HepG2 (cell line): ENCODE data around the gene PXYLP1. TPM values are rescaled to one million over a fixed set of nuclear protein-coding genes. Genes with fewer than 3 reads are reported as not detected.

Experiments
- BCL6 ChIP-seq: IDR thresholded peaks from 2 replicates; pipeline ENCODE4 v1.6.1; 2016; ENCODE audit warnings: missing genetic modification reagents, missing compliant biosample characterization
- FOXO1 ChIP-seq: sonication (generic); formaldehyde crosslinking; IDR thresholded peaks from 2 replicates; pipeline ENCODE4 v1.4.0; 2020; ENCODE audit warnings: missing genetic modification reagents
- HNRNPK ChIP-seq: fragments of 200-400 bp; formaldehyde crosslinking; IDR thresholded peaks from 2 replicates; pipeline ENCODE4 v1.6.1; 2018; ENCODE audit warnings: low read length, low read depth, moderate library complexity, mild to moderate bottlenecking; ENCODE audit not compliant: poor library complexity, severe bottlenecking
- KMT2B ChIP-seq: IDR thresholded peaks from 2 replicates; pipeline ENCODE4 v1.6.1; 2016; ENCODE audit warnings: missing genetic modification reagents, missing compliant biosample characterization
- MIER3 ChIP-seq: IDR thresholded peaks from 2 replicates; pipeline ENCODE4 v1.6.1; 2016; ENCODE audit warnings: missing compliant biosample characterization, borderline replicate concordance
- MTA1 ChIP-seq: sonication (generic); formaldehyde crosslinking; IDR thresholded peaks from 2 replicates; pipeline ENCODE4 v1.4.0; 2020; ENCODE audit warnings: missing genetic modification reagents, mild to moderate bottlenecking, borderline replicate concordance
- NRL ChIP-seq: sonication (generic); formaldehyde crosslinking; IDR thresholded peaks from 2 replicates; pipeline ENCODE4 v1.5.0; 2020; ENCODE audit warnings: missing genetic modification reagents, mild to moderate bottlenecking, moderate library complexity, borderline replicate concordance
- SPEN ChIP-seq: sonication (generic); formaldehyde crosslinking; IDR thresholded peaks from 2 replicates; pipeline ENCODE4 v1.5.1; 2020; ENCODE audit warnings: low read depth, mild to moderate bottlenecking, missing genetic modification reagents
- ZNF230 ChIP-seq: sonication (generic); formaldehyde crosslinking; IDR thresholded peaks from 2 replicates; pipeline ENCODE4 v1.4.0; 2020; ENCODE audit warnings: mild to moderate bottlenecking, missing genetic modification reagents
- ZNF263 ChIP-seq: sonication (generic); formaldehyde crosslinking; IDR thresholded peaks from 2 replicates; pipeline ENCODE4 v1.4.0; 2020; ENCODE audit warnings: missing genetic modification reagents
- ZNF337 ChIP-seq: sonication (generic); formaldehyde crosslinking; IDR thresholded peaks from 2 replicates; pipeline ENCODE4 v1.5.1; 2020; ENCODE audit warnings: missing genetic modification reagents, low read depth, mild to moderate bottlenecking, borderline replicate concordance
- ZNF660 ChIP-seq: sonication (generic); formaldehyde crosslinking; IDR thresholded peaks from 2 replicates; pipeline ENCODE4 v1.5.1; 2020; ENCODE audit warnings: mild to moderate bottlenecking, low read depth, missing genetic modification reagents, borderline replicate concordance
- ZNF790 ChIP-seq: sonication (generic); formaldehyde crosslinking; IDR thresholded peaks from 2 replicates; pipeline ENCODE4 v1.8.0; 2022; ENCODE audit warnings: missing genetic modification reagents, mild to moderate bottlenecking, borderline replicate concordance
- polyA plus RNA-seq, 8 experiments: library from polyadenylated mRNA; depleted of rRNA in 3 of 8; stranded (reverse) in 7 of 8; unstranded in 1 of 8; fragments of >200 nt; fragmentation: Illumina TruSeq in 4 of 8; extraction: Trizol in 4 of 8; gene quantifications; 2 replicates each; pipeline versions ENCODE4 v1.2.1 to v1.2.3, GENCODE V29; 2011 to 2016; ENCODE audit warnings: low read depth in 4 of 8, missing spikeins in 1 of 8, mixed read lengths in 1 of 8; ENCODE audit not compliant: insufficient read depth in 1 of 8
- total RNA-seq, 5 experiments: library from RNA; depleted of rRNA; stranded (reverse); fragments of >200 nt; fragmentation: Illumina TruSeq; extraction: Trizol; gene quantifications; 2 replicates each; pipeline ENCODE4 v1.2.3, GENCODE V29; 2016; ENCODE audit warnings: low read depth in 1 of 5
- TF ChIP-seq, protein P1 (sequence below): IDR thresholded peaks from 2 replicates; pipeline ENCODE4 v1.4.0; 2020; ENCODE audit warnings: mild to moderate bottlenecking, missing genetic modification reagents
- TF ChIP-seq, protein P2 (sequence below): sonication (generic); formaldehyde crosslinking; IDR thresholded peaks from 2 replicates; pipeline ENCODE4 v1.8.0; 2022; ENCODE audit warnings: mild to moderate bottlenecking, missing genetic modification reagents
- TF ChIP-seq, protein P3 (sequence below): sonication (generic); formaldehyde crosslinking; conservative IDR thresholded peaks from 2 replicates; pipeline ENCODE4 v1.4.0; 2020; ENCODE audit warnings: mild to moderate bottlenecking, missing genetic modification reagents, moderate library complexity
- TF ChIP-seq, protein P4 (sequence below): sonication (generic); formaldehyde crosslinking; conservative IDR thresholded peaks from 2 replicates; pipeline ENCODE4 v1.4.0; 2020; ENCODE audit warnings: missing genetic modification reagents

Gene PXYLP1
- total and polyA plus RNA-seq, 2 of the 13 experiments (the other 11 are each of a cell fraction or from before 2014, with no cell fraction given), result 4.9 to 8.1 TPM

DNA sequence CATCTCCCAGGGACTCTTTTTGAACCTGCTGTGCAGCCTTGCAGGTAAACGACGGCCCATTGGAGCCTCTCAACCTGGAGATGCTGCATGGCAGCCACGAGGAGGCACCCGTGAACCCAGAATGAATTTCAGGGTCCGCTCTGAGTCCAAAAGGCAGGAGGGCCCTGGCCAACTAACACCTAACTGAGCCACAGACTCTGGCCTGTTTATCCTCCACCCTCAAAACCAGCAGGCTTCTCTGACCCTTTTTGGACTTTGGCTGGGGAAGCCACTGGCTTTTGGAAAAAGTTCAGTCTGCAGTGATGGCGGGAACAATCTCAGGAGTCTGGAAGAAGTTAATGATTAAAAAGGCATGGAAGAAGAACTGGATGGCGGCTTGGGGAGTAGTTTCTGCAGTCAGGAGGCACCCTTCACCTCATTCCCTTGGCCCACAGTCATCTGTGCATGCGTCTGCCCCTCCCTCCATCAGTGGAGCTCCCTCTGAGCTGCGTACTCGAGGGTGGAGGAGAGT lies 4.1 kb downstream of the PXYLP1 start (continued):
- TF ChIP-seq, protein P1, sequence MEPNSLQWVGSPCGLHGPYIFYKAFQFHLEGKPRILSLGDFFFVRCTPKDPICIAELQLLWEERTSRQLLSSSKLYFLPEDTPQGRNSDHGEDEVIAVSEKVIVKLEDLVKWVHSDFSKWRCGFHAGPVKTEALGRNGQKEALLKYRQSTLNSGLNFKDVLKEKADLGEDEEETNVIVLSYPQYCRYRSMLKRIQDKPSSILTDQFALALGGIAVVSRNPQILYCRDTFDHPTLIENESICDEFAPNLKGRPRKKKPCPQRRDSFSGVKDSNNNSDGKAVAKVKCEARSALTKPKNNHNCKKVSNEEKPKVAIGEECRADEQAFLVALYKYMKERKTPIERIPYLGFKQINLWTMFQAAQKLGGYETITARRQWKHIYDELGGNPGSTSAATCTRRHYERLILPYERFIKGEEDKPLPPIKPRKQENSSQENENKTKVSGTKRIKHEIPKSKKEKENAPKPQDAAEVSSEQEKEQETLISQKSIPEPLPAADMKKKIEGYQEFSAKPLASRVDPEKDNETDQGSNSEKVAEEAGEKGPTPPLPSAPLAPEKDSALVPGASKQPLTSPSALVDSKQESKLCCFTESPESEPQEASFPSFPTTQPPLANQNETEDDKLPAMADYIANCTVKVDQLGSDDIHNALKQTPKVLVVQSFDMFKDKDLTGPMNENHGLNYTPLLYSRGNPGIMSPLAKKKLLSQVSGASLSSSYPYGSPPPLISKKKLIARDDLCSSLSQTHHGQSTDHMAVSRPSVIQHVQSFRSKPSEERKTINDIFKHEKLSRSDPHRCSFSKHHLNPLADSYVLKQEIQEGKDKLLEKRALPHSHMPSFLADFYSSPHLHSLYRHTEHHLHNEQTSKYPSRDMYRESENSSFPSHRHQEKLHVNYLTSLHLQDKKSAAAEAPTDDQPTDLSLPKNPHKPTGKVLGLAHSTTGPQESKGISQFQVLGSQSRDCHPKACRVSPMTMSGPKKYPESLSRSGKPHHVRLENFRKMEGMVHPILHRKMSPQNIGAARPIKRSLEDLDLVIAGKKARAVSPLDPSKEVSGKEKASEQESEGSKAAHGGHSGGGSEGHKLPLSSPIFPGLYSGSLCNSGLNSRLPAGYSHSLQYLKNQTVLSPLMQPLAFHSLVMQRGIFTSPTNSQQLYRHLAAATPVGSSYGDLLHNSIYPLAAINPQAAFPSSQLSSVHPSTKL (CRISPR knock-in tag), result peak; percentile 39; the same call in 1 of the 2 replicates
- peak; percentile 31; the same call in 1 of the 2 replicates for TF ChIP-seq NRL
- TF ChIP-seq FOXO1, result peak; percentile 53; the same call in 1 of the 2 replicates
- TF ChIP-seq ZNF230 (CRISPR knock-in tag), result peak; percentile 74; the same call in 1 of the 2 replicates
- 0 out of 2 replicates have a peak, but pooled peaks have one; percentile 19 for TF ChIP-seq ZNF263 (CRISPR knock-in tag)
- no peak for TF ChIP-seq ZNF660 (CRISPR knock-in tag)
- TF ChIP-seq, protein P2, sequence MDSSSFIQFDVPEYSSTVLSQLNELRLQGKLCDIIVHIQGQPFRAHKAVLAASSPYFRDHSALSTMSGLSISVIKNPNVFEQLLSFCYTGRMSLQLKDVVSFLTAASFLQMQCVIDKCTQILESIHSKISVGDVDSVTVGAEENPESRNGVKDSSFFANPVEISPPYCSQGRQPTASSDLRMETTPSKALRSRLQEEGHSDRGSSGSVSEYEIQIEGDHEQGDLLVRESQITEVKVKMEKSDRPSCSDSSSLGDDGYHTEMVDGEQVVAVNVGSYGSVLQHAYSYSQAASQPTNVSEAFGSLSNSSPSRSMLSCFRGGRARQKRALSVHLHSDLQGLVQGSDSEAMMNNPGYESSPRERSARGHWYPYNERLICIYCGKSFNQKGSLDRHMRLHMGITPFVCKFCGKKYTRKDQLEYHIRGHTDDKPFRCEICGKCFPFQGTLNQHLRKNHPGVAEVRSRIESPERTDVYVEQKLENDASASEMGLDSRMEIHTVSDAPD (CRISPR knock-in tag), result no peak
- TF ChIP-seq MTA1, result peak; percentile 57; the same call in 1 of the 2 replicates
- TF ChIP-seq MIER3 (CRISPR knock-in tag), result peak; percentile 42; the same call in 1 of the 2 replicates
- TF ChIP-seq, protein P3, sequence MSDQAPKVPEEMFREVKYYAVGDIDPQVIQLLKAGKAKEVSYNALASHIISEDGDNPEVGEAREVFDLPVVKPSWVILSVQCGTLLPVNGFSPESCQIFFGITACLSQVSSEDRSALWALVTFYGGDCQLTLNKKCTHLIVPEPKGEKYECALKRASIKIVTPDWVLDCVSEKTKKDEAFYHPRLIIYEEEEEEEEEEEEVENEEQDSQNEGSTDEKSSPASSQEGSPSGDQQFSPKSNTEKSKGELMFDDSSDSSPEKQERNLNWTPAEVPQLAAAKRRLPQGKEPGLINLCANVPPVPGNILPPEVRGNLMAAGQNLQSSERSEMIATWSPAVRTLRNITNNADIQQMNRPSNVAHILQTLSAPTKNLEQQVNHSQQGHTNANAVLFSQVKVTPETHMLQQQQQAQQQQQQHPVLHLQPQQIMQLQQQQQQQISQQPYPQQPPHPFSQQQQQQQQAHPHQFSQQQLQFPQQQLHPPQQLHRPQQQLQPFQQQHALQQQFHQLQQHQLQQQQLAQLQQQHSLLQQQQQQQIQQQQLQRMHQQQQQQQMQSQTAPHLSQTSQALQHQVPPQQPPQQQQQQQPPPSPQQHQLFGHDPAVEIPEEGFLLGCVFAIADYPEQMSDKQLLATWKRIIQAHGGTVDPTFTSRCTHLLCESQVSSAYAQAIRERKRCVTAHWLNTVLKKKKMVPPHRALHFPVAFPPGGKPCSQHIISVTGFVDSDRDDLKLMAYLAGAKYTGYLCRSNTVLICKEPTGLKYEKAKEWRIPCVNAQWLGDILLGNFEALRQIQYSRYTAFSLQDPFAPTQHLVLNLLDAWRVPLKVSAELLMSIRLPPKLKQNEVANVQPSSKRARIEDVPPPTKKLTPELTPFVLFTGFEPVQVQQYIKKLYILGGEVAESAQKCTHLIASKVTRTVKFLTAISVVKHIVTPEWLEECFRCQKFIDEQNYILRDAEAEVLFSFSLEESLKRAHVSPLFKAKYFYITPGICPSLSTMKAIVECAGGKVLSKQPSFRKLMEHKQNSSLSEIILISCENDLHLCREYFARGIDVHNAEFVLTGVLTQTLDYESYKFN (CRISPR knock-in tag), result peak; percentile 87
- 0 out of 2 replicates have a peak, but pooled peaks have one; percentile 38 for TF ChIP-seq SPEN (CRISPR knock-in tag)
- TF ChIP-seq KMT2B (CRISPR knock-in tag), result peak; percentile 53; the same call in 1 of the 2 replicates
- TF ChIP-seq HNRNPK, result no peak
- TF ChIP-seq BCL6 (CRISPR knock-in tag), result 0 out of 2 replicates have a peak, but pooled peaks have one; percentile 43
- TF ChIP-seq ZNF337 (CRISPR knock-in tag), result no peak
- TF ChIP-seq, protein P4, sequence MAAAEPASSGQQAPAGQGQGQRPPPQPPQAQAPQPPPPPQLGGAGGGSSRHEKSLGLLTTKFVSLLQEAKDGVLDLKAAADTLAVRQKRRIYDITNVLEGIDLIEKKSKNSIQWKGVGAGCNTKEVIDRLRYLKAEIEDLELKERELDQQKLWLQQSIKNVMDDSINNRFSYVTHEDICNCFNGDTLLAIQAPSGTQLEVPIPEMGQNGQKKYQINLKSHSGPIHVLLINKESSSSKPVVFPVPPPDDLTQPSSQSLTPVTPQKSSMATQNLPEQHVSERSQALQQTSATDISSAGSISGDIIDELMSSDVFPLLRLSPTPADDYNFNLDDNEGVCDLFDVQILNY, result 0 out of 2 replicates have a peak, but pooled peaks have one; percentile 61
- TF ChIP-seq ZNF790, result no peak
